Measurements from ENCODE around the gene CCIN.
"Not testable (repeated sequence)": the region's sequence is repeated elsewhere in the genome, so short reads cannot be mapped to it uniquely, and the experiment has no call there.

CCIN gene

GRCh38 chr9:36177571-36177970 is 8.4 kb downstream of the CCIN start:
- DNase-seq (no peak), ATAC-seq (ENCODE audit: insufficient read depth, low read depth) (no peak)
- Histone ChIP-seq H3K9ac (ENCODE audit: low read depth, low read length) (no peak overlapping the region), H2AFZ (ENCODE audit: low read depth, low read length) (no peak overlapping the region), H4K20me1 (ENCODE audit: insufficient read depth, low read length) (no peaks in the 10 kb centered on the region), H3K4me3 (ENCODE audit: low read depth in 1 of 2, low read length in 2 of 2) (no peak overlapping the region), H3K36me3 (ENCODE audit: insufficient read depth, low read length) (no peaks in the 10 kb centered on the region), H3K27ac (ENCODE audit: low read length) (no peak overlapping the region), H3K9me3 (ENCODE audit: insufficient read depth, low read length, severe bottlenecking) (no peaks in the 10 kb centered on the region), H3K27me3 (ENCODE audit: insufficient read depth, low read length, poor library complexity) (no peaks in the 10 kb centered on the region), H3K79me2 (ENCODE audit: insufficient read depth, low read length) (no peaks in the 10 kb centered on the region), H3K4me1 (ENCODE audit: insufficient read depth, low read length) (no peaks in the 10 kb centered on the region), H3K4me2 (ENCODE audit: insufficient read depth, low read length) (no peak overlapping the region)
- TF ChIP-seq CTCF (IDR thresholded peaks at IDR 0.05; ENCODE audit: borderline replicate concordance, extremely low read depth, low read length, poor library complexity, severe bottlenecking) (no peak), EZH2 (IDR thresholded peaks at IDR 0.05; ENCODE audit: borderline replicate concordance, low read depth, low read length, severe bottlenecking) (no peak)

GRCh38 chr9:36180243-36180642 is 11.1 kb downstream of the CCIN start:
- H2AFZ ChIP-seq (ENCODE audit: low read depth, low read length); H3K79me2 ChIP-seq (ENCODE audit: insufficient read depth, low read length); H3K4me2 ChIP-seq (ENCODE audit: insufficient read depth, low read length); H3K4me1 ChIP-seq (ENCODE audit: insufficient read depth, low read length); H3K9me3 ChIP-seq (ENCODE audit: insufficient read depth, low read length, severe bottlenecking); ATAC-seq (ENCODE audit: insufficient read depth, low read depth); H3K9ac ChIP-seq (ENCODE audit: low read depth, low read length); H4K20me1 ChIP-seq (ENCODE audit: insufficient read depth, low read length); DNase-seq; H3K36me3 ChIP-seq (ENCODE audit: insufficient read depth, low read length); H3K4me3 ChIP-seq (ENCODE audit: low read depth in 1 of 2, low read length in 2 of 2); H3K27ac ChIP-seq (ENCODE audit: low read length); H3K27me3 ChIP-seq (ENCODE audit: insufficient read depth, low read length, poor library complexity): not testable (repeated sequence)

GRCh38 chr9:36187414-36187813 is 18.2 kb downstream of the CCIN start:
- no peak overlapping the region for H2AFZ ChIP-seq (ENCODE audit: low read depth, low read length)

GRCh38 chr9:36188212-36188611 is 19.0 kb downstream of the CCIN start:
- no peaks in the 10 kb centered on the region for H3K9me3 ChIP-seq (ENCODE audit: insufficient read depth, low read length, severe bottlenecking)
- peaks cover 7% of the 10 kb centered on the region; the same call in 1 of the 2 replicates for H3K36me3 ChIP-seq (ENCODE audit: insufficient read depth, low read length)
- H3K27ac ChIP-seq (ENCODE audit: low read length), result no peak overlapping the region
- H3K9ac ChIP-seq (ENCODE audit: low read depth, low read length), result no peak overlapping the region
- no peak overlapping the region for H3K4me2 ChIP-seq (ENCODE audit: insufficient read depth, low read length)
- DNase-seq (no peak), ATAC-seq (ENCODE audit: insufficient read depth, low read depth) (no peak)
- H3K79me2 ChIP-seq (ENCODE audit: insufficient read depth, low read length), result peaks cover 30% of the 10 kb centered on the region
- no peaks in the 10 kb centered on the region for H3K27me3 ChIP-seq (ENCODE audit: insufficient read depth, low read length, poor library complexity)
- peaks cover 25% of the 10 kb centered on the region for H3K4me1 ChIP-seq (ENCODE audit: insufficient read depth, low read length)
- peaks cover 14% of the 10 kb centered on the region for H4K20me1 ChIP-seq (ENCODE audit: insufficient read depth, low read length)
- no peak overlapping the region for H2AFZ ChIP-seq (ENCODE audit: low read depth, low read length)
- no peak overlapping the region for H3K4me3 ChIP-seq (ENCODE audit: low read depth in 1 of 2, low read length in 2 of 2)
- TF ChIP-seq EZH2 (IDR thresholded peaks at IDR 0.05; ENCODE audit: borderline replicate concordance, low read depth, low read length, severe bottlenecking) (no peak), CTCF (IDR thresholded peaks at IDR 0.05; ENCODE audit: borderline replicate concordance, extremely low read depth, low read length, poor library complexity, severe bottlenecking) (no peak)

More at GRCh38 chr9:36187414-36187813, 18.2 kb downstream of the CCIN start:
- no peak for ATAC-seq (ENCODE audit: insufficient read depth, low read depth)
- H3K4me1 ChIP-seq (ENCODE audit: insufficient read depth, low read length), result peaks cover 17% of the 10 kb centered on the region
- no peak overlapping the region for H3K4me3 ChIP-seq (ENCODE audit: low read depth in 1 of 2, low read length in 2 of 2)
- no peak overlapping the region for H3K4me2 ChIP-seq (ENCODE audit: insufficient read depth, low read length)
- H3K79me2 ChIP-seq (ENCODE audit: insufficient read depth, low read length), result peaks cover 22% of the 10 kb centered on the region
- no peak for DNase-seq
- no peak overlapping the region for H3K27ac ChIP-seq (ENCODE audit: low read length)
- peaks cover 9% of the 10 kb centered on the region for H4K20me1 ChIP-seq (ENCODE audit: insufficient read depth, low read length)
- peaks cover 4% of the 10 kb centered on the region; the same call in 1 of the 2 replicates for H3K36me3 ChIP-seq (ENCODE audit: insufficient read depth, low read length)
- TF ChIP-seq CTCF (IDR thresholded peaks at IDR 0.05; ENCODE audit: borderline replicate concordance, extremely low read depth, low read length, poor library complexity, severe bottlenecking), result no peak
- no peak for TF ChIP-seq EZH2 (IDR thresholded peaks at IDR 0.05; ENCODE audit: borderline replicate concordance, low read depth, low read length, severe bottlenecking)
- no peaks in the 10 kb centered on the region for H3K9me3 ChIP-seq (ENCODE audit: insufficient read depth, low read length, severe bottlenecking)
- no peak overlapping the region for H3K9ac ChIP-seq (ENCODE audit: low read depth, low read length)
- no peaks in the 10 kb centered on the region for H3K27me3 ChIP-seq (ENCODE audit: insufficient read depth, low read length, poor library complexity)

All from DND-41 (cell line).